Stimulated activated CD8-positive, alpha-beta memory T cell treated with anti-CD3 and anti-CD28 coated beads, Interleukin-4, amount 100 ng/mL, for 24 hours (primary cell): Measurements from ENCODE around the gene LRRC23.
"Not testable (repeated sequence)": the region's sequence is repeated elsewhere in the genome, so short reads cannot be mapped to it uniquely, and the experiment has no call there.

Experiments
- DNase-seq: peaks from one replicate; pipeline ENCODE4 v3.0.0-alpha.2; 2020; ENCODE audit warnings: low read depth

The LRRC23 gene

DNA sequence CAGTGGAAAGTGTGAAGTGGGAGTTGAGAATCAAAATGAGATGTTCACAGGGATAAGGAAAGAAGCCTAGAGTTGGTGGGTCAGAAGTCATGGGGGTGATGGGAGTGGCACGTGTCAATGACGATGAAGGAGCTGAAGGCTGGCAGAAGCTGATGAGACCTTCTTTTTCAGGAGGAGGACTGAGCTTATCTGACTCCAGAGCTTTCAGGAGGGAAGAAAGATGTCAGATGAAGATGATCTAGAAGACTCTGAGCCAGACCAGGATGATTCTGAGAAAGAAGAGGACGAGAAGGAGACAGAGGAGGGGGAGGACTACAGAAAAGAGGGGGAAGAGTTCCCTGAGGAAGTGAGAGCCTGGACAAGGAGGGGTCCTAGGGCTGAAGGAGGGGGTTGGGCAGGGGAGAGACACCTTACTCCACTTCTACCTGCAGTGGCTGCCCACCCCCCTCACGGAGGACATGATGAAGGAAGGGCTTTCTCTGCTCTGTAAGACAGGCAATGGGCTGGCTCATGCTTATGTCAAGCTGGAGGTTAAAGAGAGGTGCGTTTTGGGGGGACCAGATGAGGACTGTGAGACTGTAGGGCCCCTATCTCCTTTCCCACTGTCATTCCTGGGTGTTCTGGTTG is 905 bp downstream of the LRRC23 start:
- no peak for DNase-seq

GRCh38 chr12:6908141-6908540 is 3.5 kb downstream of the LRRC23 start:
- DNase-seq = not testable (repeated sequence)

DNA sequence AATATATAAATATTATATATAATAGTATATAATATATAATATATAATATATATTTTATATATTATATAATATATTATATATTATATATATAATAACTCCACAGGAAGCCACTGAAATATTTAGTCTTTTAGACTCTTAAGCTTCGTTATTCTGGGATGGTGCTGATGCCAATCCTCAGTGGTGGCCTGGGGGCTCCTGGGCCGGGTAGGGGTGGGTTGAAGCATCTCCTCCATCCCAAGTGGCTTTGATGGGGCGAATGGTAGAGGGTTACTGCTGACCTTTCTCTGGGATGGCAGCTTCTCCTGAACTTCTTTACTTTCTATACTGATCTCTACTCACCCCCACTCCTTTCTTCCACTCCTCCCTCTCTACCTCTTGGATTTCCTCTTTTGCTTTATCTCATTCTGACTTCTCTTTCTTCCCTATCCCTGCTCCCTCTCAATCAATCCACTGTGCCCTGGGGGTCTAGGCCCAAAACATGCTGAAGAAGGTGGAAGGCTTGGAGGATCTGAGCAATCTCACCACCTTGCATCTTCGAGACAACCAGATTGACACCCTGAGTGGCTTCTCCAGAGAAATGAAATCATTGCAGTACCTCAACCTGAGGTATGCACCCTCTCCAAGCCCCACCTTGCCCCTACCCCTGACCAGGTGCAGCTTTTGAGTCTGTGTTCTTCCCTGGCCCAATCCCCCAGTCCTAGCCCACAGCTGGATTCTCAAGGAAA is 5.0 kb downstream of the LRRC23 start:
- no peak for DNase-seq

DNA sequence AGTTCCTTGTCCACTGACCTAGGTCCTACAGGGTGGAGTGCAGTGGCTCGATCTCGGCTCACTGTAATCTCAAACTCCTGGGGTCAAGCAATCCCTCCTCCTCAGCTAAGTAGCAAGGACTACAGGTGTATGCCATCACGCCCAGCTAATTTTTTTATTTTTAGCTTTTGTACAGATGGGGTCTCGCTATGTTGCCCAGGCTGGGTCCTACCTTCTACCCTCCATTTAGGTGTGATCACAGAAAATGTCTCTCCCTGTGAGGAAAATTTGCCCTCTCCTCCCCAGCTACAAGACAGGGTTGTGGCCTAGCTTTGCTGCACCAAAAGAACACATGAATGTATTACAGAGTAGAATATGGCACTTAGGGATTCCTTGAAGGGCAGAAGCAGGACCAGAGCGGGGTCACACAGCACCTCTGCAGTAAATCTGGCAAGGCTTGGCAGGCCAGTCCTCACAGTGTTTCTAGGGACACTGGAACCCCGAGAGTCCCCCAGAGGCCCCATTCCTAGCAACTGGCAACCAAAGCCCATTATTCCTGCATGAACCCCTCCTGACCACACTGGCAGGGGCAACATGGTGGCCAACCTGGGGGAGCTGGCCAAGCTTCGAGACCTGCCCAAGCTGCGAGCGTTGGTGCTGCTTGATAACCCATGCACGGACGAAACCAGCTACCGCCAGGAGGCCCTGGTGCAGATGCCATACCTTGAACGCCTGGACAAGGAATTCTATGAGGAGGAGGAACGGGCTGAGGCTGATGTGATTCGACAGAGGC is 7.7 kb downstream of the LRRC23 start:
- no peak for DNase-seq

- DNase-seq = peak; percentile 71
Measured at GRCh38 chr12:6914246-6914946, 9.8 kb downstream of the LRRC23 start, which contains the start of gene ENO2. Gene ENO2 (plus strand): TSS chr12:6914580. CDS start chr12:6915833, 1,253 bp downstream.

GRCh38 chr12:6914947-6915788 is 10.5 kb downstream of the LRRC23 start:
- no peak for DNase-seq

DNA sequence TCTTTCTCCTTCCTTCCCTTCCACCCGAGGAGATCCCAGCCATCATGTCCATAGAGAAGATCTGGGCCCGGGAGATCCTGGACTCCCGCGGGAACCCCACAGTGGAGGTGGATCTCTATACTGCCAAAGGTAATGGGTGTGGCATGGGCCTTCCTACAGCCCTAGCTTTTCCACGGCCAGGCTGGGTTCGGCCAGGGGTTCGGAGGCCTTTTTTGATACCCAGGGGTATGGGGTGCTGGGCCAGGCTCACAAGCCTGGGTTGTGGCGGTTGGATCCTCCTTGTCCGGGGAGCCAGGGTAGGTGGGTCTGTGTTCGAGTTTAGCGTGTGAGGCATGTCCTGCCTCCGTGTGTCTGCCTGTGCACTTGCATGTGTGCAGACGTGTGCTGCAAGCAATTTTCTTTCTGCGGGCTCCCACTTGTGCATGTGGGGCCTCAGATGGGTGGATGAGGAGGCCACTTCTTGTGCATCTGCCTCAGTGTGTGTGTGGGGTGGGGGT is 11.2 kb downstream of the LRRC23 start:
- DNase-seq = no peak

GRCh38 chr12:6916426-6917200 is 12.0 kb downstream of the LRRC23 start:
- no peak for DNase-seq

DNA sequence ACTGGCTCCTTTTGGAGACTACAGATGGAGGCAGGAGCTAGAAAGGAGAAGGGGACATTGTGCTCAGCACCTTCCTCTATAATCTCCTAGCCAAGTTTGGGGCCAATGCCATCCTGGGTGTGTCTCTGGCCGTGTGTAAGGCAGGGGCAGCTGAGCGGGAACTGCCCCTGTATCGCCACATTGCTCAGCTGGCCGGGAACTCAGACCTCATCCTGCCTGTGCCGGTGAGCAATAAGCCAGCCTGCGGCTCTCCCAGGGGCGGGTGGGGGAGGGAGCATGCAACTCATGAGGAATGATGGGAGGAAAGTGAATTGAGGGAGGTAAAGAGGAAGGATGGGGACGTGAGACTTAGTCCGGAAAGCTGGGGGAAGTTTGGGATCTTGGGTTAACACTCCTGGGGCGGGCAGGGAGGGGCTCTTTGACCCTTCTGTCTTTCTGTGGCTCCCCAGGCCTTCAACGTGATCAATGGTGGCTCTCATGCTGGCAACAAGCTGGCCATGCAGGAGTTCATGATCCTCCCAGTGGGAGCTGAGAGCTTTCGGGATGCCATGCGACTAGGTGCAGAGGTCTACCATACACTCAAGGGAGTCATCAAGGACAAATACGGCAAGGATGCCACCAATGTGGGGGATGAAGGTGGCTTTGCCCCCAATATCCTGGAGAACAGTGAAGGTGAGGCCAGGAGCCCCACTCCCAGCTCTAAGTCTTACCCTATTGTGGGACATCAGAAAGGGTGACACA is 13.0 kb downstream of the LRRC23 start:
- no peak for DNase-seq

DNA sequence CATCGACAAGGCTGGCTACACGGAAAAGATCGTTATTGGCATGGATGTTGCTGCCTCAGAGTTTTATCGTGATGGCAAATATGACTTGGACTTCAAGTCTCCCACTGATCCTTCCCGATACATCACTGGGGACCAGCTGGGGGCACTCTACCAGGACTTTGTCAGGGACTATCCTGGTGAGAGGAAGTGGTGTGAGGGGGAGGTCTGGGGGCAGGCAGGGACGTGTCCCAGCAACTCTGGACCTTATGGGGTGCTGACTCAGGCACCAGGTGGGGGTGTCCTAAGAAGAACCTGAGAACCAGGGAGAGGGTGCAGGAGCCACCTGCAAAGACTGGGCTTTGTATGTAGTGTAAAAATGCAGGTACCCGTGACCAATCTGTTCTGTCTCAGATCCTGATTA is 15.0 kb downstream of the LRRC23 start:
- no peak for DNase-seq

GRCh38 chr12:6921539-6921938 is 16.9 kb downstream of the LRRC23 start:
- DNase-seq = no peak

DNA sequence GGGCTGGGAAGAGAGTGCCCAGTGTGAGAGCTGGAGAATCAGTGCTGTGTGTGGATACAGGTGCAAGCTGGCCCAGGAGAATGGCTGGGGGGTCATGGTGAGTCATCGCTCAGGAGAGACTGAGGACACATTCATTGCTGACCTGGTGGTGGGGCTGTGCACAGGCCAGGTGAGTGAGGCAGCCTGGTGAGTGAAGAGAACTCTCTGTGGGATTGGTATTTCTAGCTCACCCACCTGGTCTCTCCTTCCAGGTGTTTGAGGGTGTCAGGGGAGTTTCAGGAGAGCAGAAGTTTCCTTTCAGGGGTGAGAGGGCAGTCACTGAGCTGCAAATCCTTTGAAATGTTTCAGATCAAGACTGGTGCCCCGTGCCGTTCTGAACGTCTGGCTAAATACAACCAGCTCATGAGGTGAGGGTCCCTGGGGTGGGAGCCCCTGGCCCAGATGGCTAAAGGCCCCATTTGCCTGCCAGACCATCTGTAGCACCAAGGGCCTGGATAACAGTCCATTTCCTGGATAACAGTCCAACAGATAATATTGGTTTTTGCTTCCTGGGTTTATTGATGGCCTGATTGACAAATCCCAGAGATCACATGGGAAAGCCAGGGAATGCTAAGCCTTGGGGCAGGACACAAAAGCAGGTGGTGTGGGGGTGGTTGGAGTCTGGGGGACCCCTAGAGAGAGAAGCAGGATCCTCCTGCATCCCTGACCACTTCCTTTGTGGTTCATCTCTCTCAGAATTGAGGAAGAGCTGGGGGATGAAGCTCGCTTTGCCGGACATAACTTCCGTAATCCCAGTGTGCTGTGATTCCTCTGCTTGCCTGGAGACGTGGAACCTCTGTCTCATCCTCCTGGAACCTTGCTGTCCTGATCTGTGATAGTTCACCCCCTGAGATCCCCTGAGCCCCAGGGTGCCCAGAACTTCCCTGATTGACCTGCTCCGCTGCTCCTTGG is 17.6 kb downstream of the LRRC23 start:
- no peak for DNase-seq

GRCh38 chr12:6923003-6923732 is 18.5 kb downstream of the LRRC23 start:
- DNase-seq = no peak

- DNase-seq = no peak
Measured at GRCh38 chr12:6923851-6924250, 19.2 kb downstream of the LRRC23 start.

- no peak for DNase-seq
Measured at GRCh38 chr12:6925239-6925539, 20.6 kb downstream of the LRRC23 start.

DNA sequence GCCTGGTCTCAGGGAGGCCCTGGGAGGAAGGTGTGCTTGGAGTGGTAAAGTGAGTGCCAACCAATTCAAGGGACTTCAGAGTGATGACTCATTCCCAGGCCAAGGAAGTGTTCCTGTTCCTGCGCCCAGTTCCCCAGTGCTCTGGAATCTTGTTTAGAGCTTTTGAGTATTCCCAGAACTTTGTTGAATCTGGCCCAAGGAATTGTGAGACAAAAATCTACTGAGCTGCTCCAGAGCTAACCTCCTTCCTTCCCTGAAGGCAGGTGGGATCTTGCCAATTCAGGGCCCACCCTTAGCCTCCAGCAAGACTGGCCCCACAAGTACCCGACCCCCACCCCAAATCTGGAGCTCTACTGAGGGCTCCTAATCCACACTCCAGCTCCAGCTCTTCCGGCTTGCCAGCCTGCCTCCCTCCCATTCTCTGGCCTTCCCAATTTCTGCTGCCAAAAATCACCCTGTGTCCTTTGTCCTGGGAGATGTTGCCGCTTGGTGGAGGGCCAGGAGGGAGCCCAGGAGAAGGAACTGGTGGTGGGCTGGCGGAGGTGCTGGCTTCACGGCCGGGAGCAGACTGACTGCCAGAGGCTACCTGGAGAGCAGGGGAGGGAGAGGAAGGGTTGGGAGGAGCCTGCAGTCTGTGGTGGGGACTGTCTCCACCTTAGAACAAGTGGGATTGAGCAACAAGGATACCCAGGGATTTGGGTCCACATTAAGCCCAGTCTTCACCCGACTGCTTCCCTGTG is 21.1 kb downstream of the LRRC23 start:
- DNase-seq = no peak

DNA sequence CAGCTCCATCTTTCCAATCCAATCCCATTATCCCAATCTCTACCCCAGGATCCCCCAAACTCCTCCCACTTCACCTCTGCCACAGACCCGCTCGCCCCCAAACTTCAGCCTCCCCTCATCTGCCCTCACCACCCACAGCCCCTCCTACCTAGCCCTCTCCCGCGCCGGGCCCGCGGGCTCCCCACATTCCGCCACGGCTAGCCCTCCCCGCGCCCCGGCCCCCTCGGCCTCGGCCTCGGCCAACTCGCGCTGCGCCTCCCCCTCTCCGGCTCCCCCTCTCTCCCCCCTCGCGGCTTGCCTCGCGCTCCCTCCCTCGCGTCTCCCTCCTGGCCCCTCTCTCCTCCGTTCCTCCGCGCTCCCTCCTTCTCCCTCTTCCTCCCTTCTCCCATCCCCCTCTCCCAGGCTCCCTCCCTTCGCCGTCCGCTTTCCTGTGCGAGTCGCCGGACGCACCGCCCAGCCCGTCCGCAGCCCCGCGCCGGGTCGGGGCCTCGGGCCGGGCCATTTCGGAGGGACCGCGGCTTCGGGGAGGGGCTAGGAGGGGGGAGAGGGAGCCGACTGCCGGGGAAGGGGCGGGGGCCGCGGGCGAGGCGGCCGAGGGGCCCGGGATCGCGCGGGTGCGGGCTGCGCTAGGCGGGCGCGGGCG is 22.9 kb downstream of the LRRC23 start, which contains the start of gene ATN1:
TSS of gene ATN1 (plus strand) at position 581 of the 643 bp plus-strand sequence. CDS start 6,043 bp downstream, outside the sequence.
- DNase-seq = no peak
